Memory B cell (primary cell): ENCODE results near the gene CDKN2AIPNL.
"Not testable (repeated sequence)": the region's sequence is repeated elsewhere in the genome, so short reads cannot be mapped to it uniquely, and the experiment has no call there.

Experiments used
- ATAC-seq: fragments of 150-1000 bp; cut with Tn5 transposase; 2 replicates; pipeline ENCODE4 v1.10.0; 2021; ENCODE audit warnings: low read depth, mild to moderate bottlenecking, moderate library complexity
- DNase-seq, 2 donors: peaks; one replicate each; pipeline ENCODE4 v3.0.0; 2022; ENCODE audit warnings: low spot score in 2 of 2
- H3K27ac Mint-ChIP-seq: one replicate; pipeline ENCODE4 v1.8.0; 2022; ENCODE audit warnings: mild to moderate bottlenecking, moderate library complexity, mixed read lengths
- H3K27me3 Mint-ChIP-seq: one replicate; pipeline ENCODE4 v1.8.0; 2022; ENCODE audit warnings: mixed read lengths
- H3K36me3 Mint-ChIP-seq: one replicate; pipeline ENCODE4 v1.8.0; 2022; ENCODE audit warnings: mild to moderate bottlenecking, mixed read lengths
- H3K4me1 Mint-ChIP-seq: one replicate; pipeline ENCODE4 v1.8.0; 2022; ENCODE audit warnings: mixed read lengths
- H3K4me3 Mint-ChIP-seq: one replicate; pipeline ENCODE4 v1.8.0; 2022; ENCODE audit warnings: mild to moderate bottlenecking, moderate library complexity, mixed read lengths
- H3K9me3 Mint-ChIP-seq: one replicate; pipeline ENCODE4 v1.8.0; 2022; ENCODE audit warnings: mixed read lengths

Gene CDKN2AIPNL

DNA sequence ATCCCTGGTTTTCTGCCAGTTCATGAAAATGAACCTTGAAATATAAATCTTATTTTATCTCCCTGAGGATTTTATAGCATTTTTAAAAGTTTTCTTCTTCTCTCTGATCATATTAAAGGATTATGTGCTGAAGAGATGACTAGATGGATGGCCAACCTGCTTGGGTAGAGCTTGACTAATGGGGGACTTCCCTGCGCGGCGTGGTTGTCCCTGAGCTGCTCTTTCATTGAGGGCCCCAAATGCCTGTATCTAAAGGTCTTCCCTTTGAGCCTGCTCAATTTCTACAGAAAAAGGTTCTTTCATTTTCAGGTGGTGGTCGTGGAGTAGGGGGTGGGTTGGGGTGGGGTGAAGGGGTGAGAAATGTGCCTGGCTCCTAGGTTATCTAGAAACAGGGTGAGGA is 20.5 kb upstream of the CDKN2AIPNL start:
- Mint-ChIP-seq H3K4me3 (no peak overlapping the region), H3K4me1 (peaks cover 10% of the 10 kb centered on the region), H3K9me3 (no peaks in the 10 kb centered on the region), H3K27me3 (no peaks in the 10 kb centered on the region), H3K36me3 (no peaks in the 10 kb centered on the region), H3K27ac (no peak overlapping the region)
- no peak for ATAC-seq
- DNase-seq, result no peak

DNA sequence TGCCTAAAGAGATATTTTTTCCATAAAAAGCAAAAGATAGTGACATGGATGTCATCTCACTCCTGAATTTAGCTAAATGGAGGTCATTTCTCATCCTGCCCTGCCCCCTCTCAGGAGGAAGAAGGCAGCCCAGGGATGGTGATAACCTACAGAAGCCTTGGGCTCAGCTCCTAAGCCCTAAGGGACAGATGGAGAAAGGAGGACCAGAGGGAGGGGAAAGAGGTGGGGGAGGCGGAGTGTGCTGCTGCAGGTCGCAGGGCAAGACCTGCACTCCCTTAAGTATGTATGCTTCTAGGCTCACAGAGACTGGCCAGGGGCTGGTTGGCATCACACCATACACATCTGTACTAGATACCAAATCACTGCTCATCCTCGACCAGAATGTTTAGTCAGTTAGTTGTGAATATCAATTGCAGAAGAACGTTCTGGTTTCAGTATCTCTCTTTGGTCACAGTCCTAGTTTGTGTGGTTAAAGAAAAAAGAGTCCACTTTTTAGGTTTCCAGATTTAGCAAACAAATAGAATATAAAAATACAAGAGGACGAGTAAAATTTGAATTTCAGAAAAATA is 18.4 kb upstream of the CDKN2AIPNL start:
- no peaks in the 10 kb centered on the region for H3K36me3 Mint-ChIP-seq
- H3K9me3 Mint-ChIP-seq, result no peaks in the 10 kb centered on the region
- DNase-seq (no peak), ATAC-seq (no peak)
- no peaks in the 10 kb centered on the region for H3K4me1 Mint-ChIP-seq
- H3K27me3 Mint-ChIP-seq, result no peaks in the 10 kb centered on the region
- no peak overlapping the region for H3K27ac Mint-ChIP-seq
- no peak overlapping the region for H3K4me3 Mint-ChIP-seq

DNA sequence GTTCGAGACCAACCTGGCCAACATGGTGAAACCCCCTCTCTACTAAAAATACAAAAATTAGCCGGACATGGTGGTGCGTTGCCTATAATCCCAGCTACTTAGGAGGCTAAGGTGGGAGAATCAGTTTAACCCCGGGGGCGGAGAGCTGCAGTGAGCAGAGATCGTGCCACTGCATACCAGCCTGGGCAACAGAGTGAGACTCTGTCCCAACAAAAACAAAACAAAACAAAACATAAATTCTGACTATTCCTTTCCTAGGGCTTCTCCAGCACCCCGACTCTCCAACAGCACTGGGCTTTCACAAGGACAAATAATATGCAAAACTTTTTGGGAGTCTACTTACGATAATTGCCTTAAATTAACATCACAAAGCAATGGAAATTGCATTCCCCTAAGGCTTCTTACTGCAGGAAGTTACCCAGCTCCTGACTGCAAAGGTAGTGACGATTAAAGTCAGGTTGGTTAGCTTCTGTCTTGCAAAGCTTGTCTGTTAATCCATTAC is 15.9 kb upstream of the CDKN2AIPNL start:
- H3K27ac Mint-ChIP-seq, result no peak overlapping the region
- no peak overlapping the region for H3K4me3 Mint-ChIP-seq
- DNase-seq (no peak), ATAC-seq (no peak)
- H3K27me3 Mint-ChIP-seq, result peaks cover 1% of the 10 kb centered on the region
- no peaks in the 10 kb centered on the region for H3K36me3 Mint-ChIP-seq
- no peaks in the 10 kb centered on the region for H3K4me1 Mint-ChIP-seq
- no peaks in the 10 kb centered on the region for H3K9me3 Mint-ChIP-seq

DNA sequence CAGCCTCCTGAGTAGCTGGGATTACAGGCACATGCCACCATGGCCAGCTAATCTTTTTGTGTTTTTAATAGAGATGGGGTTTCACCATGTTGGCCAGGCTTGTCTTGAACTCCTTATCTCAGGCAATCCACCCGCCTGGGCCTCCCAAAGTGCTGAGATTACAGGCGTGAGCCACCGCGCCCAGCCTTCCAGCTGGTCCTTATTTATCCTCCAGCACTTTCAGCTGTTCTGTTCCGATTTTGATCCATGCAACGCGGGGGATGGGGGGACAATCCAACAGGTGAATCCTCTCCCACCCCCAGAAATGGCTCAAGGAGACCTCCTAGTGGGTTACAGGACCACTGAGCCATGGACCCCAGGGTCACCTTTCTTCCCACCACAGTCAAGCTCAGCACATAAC is 14.7 kb upstream of the CDKN2AIPNL start:
- H3K36me3 Mint-ChIP-seq, result peaks cover 2% of the 10 kb centered on the region
- H3K27me3 Mint-ChIP-seq, result peaks cover 3% of the 10 kb centered on the region
- no peak overlapping the region for H3K4me3 Mint-ChIP-seq
- no peaks in the 10 kb centered on the region for H3K9me3 Mint-ChIP-seq
- ATAC-seq (no peak), DNase-seq (no peak)
- peaks cover 3% of the 10 kb centered on the region for H3K4me1 Mint-ChIP-seq
- no peak overlapping the region for H3K27ac Mint-ChIP-seq

DNA sequence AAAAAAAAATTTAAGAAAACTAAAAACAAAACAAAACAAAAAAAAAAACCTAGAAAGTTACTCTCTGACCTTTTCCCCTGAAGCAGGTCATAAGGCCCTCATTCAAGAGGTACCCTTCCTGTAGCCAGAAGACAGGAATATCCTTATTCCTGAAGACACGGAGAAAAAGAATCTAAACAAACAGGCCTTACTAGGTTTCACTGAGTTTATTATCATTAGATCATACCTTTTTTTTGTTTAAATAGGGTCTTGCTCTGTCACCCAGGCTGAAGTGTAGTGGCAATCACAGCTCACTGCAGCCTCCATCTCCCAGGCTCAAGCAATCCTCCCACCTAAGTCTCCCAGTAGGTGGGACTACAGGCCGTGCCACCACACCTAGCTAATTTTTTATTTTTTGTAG is 11.7 kb upstream of the CDKN2AIPNL start:
- Mint-ChIP-seq H3K4me1 (peaks cover 3% of the 10 kb centered on the region), H3K4me3 (no peak overlapping the region), H3K27ac (no peak overlapping the region), H3K27me3 (peaks cover 3% of the 10 kb centered on the region), H3K36me3 (peaks cover 2% of the 10 kb centered on the region), H3K9me3 (no peaks in the 10 kb centered on the region)
- ATAC-seq (no peak), DNase-seq (no peak)

DNA sequence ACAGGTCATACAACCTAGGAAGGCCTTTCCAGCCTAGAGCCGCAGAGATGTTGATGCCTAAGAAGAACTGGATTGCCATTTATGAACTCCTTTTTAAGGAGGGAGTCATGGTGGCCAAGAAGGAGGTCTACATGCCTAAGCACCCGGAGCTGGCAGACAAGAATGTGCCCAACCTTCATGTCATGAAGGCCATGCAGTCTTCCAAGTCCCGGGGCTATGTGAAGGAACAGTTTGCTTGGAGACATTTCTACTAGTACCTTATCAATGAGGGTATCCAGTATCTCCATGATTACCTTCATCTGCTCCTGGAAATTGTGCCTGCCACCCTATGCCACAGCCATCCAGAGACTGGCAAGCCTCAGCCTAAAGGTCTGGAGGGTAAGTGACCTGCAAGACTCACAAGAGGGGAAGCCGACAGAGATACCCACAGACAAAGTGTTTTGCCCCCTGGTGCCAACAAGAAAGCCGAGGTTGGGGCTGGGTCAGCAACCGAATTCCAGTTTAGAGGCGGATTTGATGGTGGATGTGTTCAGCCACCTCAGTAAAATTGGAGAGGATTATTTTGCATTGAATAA is 11.2 kb upstream of the CDKN2AIPNL start:
- no peak overlapping the region for H3K4me3 Mint-ChIP-seq
- no peak overlapping the region for H3K27ac Mint-ChIP-seq
- DNase-seq, result no peak
- no peaks in the 10 kb centered on the region for H3K9me3 Mint-ChIP-seq
- H3K27me3 Mint-ChIP-seq, result peaks cover 3% of the 10 kb centered on the region
- no peak for ATAC-seq
- H3K4me1 Mint-ChIP-seq, result peaks cover 3% of the 10 kb centered on the region
- H3K36me3 Mint-ChIP-seq, result peaks cover 2% of the 10 kb centered on the region

DNA sequence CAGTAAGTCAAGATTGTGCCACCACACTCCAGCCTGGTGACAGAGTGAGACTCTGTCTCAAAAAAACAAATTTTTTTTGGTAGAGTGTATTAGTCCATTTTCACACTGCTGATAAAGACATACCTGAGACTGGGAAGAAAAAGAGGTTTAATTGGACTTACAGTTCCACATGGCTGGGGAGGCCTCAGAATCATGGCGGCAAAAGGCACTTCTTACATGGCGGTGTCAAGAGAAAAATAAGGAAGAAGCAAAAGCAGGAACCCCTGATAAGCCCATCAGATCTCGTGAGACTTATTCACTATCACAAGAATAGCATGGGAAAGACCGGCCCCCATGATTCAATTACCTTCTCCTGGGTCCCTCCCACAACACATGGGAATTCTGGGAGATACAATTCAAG is 9.4 kb upstream of the CDKN2AIPNL start:
- H3K27ac Mint-ChIP-seq, H3K36me3 Mint-ChIP-seq, H3K27me3 Mint-ChIP-seq, H3K4me3 Mint-ChIP-seq, DNase-seq, H3K9me3 Mint-ChIP-seq, H3K4me1 Mint-ChIP-seq, ATAC-seq: not testable (repeated sequence)

DNA sequence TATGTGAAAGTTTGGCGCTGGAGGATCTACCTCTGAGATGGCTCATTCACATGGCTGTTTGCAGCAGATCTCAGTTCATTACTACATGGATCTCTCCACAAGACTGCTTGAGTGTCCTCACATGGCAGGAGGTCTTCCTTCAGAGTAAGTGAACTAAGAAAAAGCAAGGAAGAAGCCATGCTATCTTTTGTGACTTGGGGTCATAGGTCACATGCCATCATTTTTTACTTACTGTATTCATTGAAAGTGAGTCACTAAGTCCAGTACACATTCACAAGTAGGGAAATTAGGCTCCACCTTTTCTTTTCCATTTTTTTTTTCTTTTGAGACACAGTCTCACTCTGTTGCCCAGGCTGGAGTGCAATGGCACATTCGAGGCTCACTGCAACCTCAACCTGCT is 8.7 kb upstream of the CDKN2AIPNL start:
- no peak overlapping the region for H3K27ac Mint-ChIP-seq
- H3K36me3 Mint-ChIP-seq, result peaks cover 2% of the 10 kb centered on the region
- peaks cover 3% of the 10 kb centered on the region for H3K27me3 Mint-ChIP-seq
- ATAC-seq (no peak), DNase-seq (no peak)
- H3K4me1 Mint-ChIP-seq, result peaks cover 3% of the 10 kb centered on the region
- H3K9me3 Mint-ChIP-seq, result no peaks in the 10 kb centered on the region
- H3K4me3 Mint-ChIP-seq, result no peak overlapping the region

DNA sequence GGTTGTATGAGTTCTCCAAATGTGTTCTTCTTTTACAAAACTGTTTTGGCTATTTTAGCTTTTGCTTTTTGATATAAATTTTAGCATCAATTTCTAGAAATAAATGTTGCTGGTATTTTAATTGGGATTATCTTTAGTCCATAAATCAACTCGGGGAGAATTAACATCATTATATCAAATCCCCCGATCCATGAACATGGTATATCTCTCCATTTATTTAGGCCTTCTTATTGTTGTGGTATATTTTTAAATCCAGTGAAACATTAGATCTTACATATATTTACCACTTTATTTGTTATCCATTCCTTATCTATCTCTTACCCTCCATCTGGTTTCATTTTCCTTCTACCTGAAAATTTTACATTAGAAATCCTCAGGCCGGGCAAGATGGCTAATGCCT is 7.3 kb upstream of the CDKN2AIPNL start:
- H3K27me3 Mint-ChIP-seq, result peaks cover 3% of the 10 kb centered on the region
- H3K27ac Mint-ChIP-seq, result no peak overlapping the region
- H3K4me3 Mint-ChIP-seq, result no peak overlapping the region
- peaks cover 2% of the 10 kb centered on the region for H3K36me3 Mint-ChIP-seq
- H3K9me3 Mint-ChIP-seq, result no peaks in the 10 kb centered on the region
- DNase-seq, result no peak
- peaks cover 3% of the 10 kb centered on the region for H3K4me1 Mint-ChIP-seq
- ATAC-seq, result no peak

DNA sequence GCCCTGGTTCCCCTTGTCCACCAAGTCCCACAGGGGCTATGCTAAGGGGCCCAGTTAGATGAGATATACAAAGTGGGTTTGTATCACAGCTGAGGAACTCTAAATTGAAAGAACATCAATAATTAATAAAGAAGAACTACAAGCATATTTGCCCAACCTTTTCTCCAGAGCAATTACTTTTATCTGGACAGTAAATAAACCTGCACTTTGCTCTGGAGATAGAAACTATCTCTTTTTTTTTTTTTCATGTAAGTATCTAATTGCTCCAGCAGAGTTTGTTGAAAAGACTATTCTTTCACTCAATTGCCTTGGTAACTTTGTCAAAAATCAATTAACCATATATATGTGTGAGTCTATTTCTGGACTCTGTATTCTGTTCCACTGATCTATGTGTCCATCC is 6.0 kb upstream of the CDKN2AIPNL start:
- Mint-ChIP-seq H3K4me3 (no peak overlapping the region), H3K4me1 (peaks cover 3% of the 10 kb centered on the region)
- ATAC-seq, result no peak

DNA sequence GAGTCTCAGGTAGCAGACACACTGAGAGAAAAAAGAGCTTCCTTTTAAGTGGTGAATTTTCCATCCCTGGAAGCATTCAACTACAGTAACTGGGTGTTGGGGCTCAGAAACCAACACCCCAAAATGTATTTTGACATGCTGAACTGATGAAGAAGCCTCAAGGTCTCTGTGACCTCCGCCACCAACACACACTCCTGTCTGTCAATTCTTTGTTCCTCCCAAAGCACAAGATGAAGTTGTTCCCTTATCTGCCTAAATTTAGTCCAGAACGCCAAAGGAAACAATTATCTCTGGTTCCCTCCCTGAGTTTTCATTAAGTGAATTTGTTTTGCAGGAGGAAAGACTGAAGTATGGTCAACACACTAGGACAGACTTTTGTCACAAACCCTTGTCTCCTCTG is 1.4 kb upstream of the CDKN2AIPNL start:
- peaks cover 22% of the 10 kb centered on the region for H3K4me1 Mint-ChIP-seq
- no peak for ATAC-seq
- H3K27ac Mint-ChIP-seq, result no peak overlapping the region
- H3K4me3 Mint-ChIP-seq, result no peak overlapping the region
- no peaks in the 10 kb centered on the region for H3K9me3 Mint-ChIP-seq
- no peaks in the 10 kb centered on the region for H3K36me3 Mint-ChIP-seq
- no peaks in the 10 kb centered on the region for H3K27me3 Mint-ChIP-seq
- DNase-seq, result no peak

More for the DNA sequence above, 6.0 kb upstream of the CDKN2AIPNL start:
- H3K36me3 Mint-ChIP-seq, result peaks cover 2% of the 10 kb centered on the region
- no peak for DNase-seq
- H3K9me3 Mint-ChIP-seq, result no peaks in the 10 kb centered on the region
- H3K27me3 Mint-ChIP-seq, result peaks cover 2% of the 10 kb centered on the region
- no peak overlapping the region for H3K27ac Mint-ChIP-seq

DNA sequence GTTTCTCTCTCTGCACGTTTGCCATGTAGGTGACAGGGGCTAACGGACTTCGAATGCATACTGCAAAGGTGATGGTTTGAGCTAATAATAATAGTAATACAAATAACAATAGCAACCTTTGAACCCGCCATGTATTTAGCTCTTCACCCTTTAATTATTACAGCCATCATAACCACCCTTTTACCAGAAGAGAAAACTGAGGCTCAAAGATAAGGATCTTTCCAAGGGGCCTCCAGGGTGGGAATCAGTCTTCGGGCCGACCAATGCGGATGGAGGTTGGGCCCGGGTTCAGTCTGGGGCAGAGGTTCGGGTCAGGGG is 494 bp downstream of the CDKN2AIPNL start:
- Mint-ChIP-seq H3K9me3 (no peaks in the 10 kb centered on the region), H3K27ac (peak overlapping the region; percentile 89), H3K36me3 (no peaks in the 10 kb centered on the region), H3K4me1 (peaks cover 22% of the 10 kb centered on the region), H3K4me3 (peak overlapping the region; percentile 95), H3K27me3 (no peaks in the 10 kb centered on the region)
- DNase-seq, result no peak
- no peak for ATAC-seq

DNA sequence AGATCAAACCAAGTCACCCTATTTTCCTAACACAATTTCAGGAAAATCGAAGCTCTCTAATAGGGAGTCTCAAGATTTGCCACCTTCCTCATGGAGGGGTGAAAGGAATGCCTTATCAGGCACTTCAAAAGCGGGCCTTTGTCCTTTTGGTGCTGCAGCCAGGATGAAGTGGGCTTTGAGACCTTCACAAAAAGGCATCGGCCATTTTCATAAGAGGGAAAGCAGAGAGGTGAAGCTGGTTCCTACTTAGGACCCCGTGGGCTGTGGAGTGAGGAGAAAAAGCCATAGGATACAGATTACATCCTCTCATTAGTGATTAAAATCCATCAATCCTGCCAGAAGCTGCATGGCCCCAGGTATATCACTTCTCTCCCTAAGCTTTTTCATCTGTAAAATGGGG is 859 bp downstream of the CDKN2AIPNL start:
- H3K9me3 Mint-ChIP-seq, result no peaks in the 10 kb centered on the region
- peak overlapping the region; percentile 95 for H3K4me3 Mint-ChIP-seq
- H3K27me3 Mint-ChIP-seq, result no peaks in the 10 kb centered on the region
- DNase-seq, result no peak
- peaks cover 22% of the 10 kb centered on the region for H3K4me1 Mint-ChIP-seq
- peak overlapping the region; percentile 89 for H3K27ac Mint-ChIP-seq
- no peak for ATAC-seq
- no peaks in the 10 kb centered on the region for H3K36me3 Mint-ChIP-seq

DNA sequence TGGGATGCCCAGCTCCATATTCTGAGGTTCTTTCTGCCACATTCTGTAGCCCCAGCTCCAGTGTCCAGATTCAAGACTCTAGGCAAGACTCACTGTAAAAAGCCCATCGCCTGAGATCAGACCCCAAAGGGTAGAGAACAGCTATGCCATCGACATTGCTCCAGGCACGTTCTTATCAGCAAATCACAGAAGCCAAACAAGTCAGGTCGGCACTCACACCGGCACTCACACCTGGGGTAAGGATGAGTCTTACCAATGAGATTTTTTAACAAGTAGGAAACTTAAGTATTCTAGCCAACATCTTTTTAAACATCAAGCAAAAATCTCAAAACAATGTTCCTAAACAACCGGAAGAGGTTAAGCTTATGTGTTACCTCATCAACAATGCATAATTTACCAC is 2.4 kb downstream of the CDKN2AIPNL start:
- DNase-seq, result no peak
- Mint-ChIP-seq H3K36me3 (no peaks in the 10 kb centered on the region), H3K4me1 (peaks cover 22% of the 10 kb centered on the region), H3K9me3 (no peaks in the 10 kb centered on the region), H3K27ac (no peak overlapping the region), H3K4me3 (no peak overlapping the region), H3K27me3 (no peaks in the 10 kb centered on the region)
- no peak for ATAC-seq

DNA sequence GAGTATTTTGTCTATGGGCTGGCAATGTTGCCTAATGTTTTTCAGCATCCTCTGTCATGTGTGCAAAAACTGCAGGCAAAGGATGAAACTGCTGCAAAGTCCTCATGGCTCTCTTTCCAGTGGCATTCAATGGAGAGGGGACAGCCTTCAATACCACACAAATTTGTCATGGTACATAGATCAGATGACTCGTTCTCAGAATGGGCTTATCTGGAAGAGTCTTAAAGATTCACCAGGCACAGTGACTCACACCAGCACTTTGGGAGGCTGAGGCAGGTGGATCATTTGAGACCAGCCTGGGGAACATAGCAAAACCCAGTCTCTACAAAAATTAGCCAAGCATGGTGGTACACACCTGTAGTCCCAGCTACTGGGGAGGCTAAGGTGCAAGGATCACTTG is 5.3 kb downstream of the CDKN2AIPNL start:
- Mint-ChIP-seq H3K36me3 (peaks cover 2% of the 10 kb centered on the region), H3K9me3 (no peaks in the 10 kb centered on the region), H3K27me3 (no peaks in the 10 kb centered on the region), H3K4me1 (peaks cover 15% of the 10 kb centered on the region), H3K27ac (no peak overlapping the region), H3K4me3 (no peak overlapping the region)
- ATAC-seq, result no peak
- no peak for DNase-seq
